Testis (tissue), 2 donors: ENCODE measurements around the gene NCR2.
"Not testable (repeated sequence)": the region's sequence is repeated elsewhere in the genome, so short reads cannot be mapped to it uniquely, and the experiment has no call there.

Experiments
- CTCF ChIP-seq, 3 experiments: fragments of 450-650 bp in 2 of 3; fragments of 200-600 bp in 1 of 3; sonication (generic) in 1 of 3; IDR thresholded peaks; one replicate each; pipeline ENCODE4 v1.5.1; 2016 to 2019; ENCODE audit warnings: antibody characterized with exemption in 3 of 3, mild to moderate bottlenecking in 2 of 3, moderate library complexity in 1 of 3
- POLR2A ChIP-seq: fragments of 450-650 bp; IDR thresholded peaks from one replicate; pipeline ENCODE4 v1.6.1; 2017; ENCODE audit warnings: antibody characterized with exemption, mild to moderate bottlenecking, moderate library complexity

GRCh38 chr6:41297248-41297647 lies 38.2 kb upstream of the NCR2 start:
- not testable (repeated sequence) for TF ChIP-seq POLR2A; CTCF (IDR thresholded peaks at IDR 0.05)
